Measurements from ENCODE around the gene DGAT2.

DGAT2 gene

DNA sequence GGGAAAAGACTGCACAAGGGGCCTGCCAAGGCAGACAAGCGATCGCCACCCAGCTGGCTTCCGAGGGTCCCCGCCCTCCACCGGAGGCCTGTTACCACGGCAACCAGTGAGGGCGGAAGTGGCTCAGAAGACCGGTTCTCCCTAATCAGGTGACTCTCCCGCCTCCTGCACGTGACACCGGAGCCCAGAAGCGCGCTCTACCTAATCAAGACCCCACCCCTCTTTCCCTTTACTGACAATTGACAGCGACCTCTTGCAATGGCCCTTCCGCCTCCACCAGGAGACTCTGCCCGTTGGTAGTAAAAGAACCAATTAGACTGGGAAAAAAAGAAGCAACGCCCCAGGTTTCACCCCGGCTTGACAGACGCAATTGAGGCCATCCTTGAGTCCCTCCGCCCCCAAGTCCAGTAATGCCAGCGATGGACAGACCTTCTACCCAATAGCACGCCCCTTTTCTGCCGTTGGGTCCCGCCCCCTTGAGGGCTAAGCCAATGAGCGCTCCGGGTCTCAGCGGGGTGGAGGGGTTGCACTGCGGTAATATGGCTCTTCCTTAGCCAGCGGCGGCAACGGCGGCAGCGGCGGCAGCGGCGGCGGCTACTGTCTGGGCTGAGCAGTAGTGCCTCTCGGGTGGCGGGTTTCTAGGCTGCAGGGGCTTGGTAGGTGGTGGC is 46.2 kb downstream of the DGAT2 start, which contains the start of gene UVRAG (continued):
- TF ChIP-seq, protein P1, sequence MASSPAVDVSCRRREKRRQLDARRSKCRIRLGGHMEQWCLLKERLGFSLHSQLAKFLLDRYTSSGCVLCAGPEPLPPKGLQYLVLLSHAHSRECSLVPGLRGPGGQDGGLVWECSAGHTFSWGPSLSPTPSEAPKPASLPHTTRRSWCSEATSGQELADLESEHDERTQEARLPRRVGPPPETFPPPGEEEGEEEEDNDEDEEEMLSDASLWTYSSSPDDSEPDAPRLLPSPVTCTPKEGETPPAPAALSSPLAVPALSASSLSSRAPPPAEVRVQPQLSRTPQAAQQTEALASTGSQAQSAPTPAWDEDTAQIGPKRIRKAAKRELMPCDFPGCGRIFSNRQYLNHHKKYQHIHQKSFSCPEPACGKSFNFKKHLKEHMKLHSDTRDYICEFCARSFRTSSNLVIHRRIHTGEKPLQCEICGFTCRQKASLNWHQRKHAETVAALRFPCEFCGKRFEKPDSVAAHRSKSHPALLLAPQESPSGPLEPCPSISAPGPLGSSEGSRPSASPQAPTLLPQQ (tag by site-specific recombination; IDR thresholded peaks at IDR 0.05): no peak
- peak; percentile 76 for TF ChIP-seq OSR2 (tag by site-specific recombination; IDR thresholded peaks at IDR 0.05)
- TF ChIP-seq ZNF654 (tag by site-specific recombination; IDR thresholded peaks at IDR 0.05; ENCODE audit: low read depth): no peak
- no peak for TF ChIP-seq ZNF785 (tag by site-specific recombination; IDR thresholded peaks at IDR 0.05)
- TF ChIP-seq MYNN (tag by site-specific recombination; IDR thresholded peaks at IDR 0.05; ENCODE audit: borderline replicate concordance): peak; percentile 62; the same call in 1 of the 2 replicates
- no peak for TF ChIP-seq ZBTB20 (tag by site-specific recombination; IDR thresholded peaks at IDR 0.05)
- no peak for TF ChIP-seq ZNF423 (tag by site-specific recombination; IDR thresholded peaks at IDR 0.05)
- TF ChIP-seq ZNF514 (tag by site-specific recombination; IDR thresholded peaks at IDR 0.05): no peak
- TF ChIP-seq ZNF157 (tag by site-specific recombination; IDR thresholded peaks at IDR 0.05): no peak
- TF ChIP-seq, protein P2, sequence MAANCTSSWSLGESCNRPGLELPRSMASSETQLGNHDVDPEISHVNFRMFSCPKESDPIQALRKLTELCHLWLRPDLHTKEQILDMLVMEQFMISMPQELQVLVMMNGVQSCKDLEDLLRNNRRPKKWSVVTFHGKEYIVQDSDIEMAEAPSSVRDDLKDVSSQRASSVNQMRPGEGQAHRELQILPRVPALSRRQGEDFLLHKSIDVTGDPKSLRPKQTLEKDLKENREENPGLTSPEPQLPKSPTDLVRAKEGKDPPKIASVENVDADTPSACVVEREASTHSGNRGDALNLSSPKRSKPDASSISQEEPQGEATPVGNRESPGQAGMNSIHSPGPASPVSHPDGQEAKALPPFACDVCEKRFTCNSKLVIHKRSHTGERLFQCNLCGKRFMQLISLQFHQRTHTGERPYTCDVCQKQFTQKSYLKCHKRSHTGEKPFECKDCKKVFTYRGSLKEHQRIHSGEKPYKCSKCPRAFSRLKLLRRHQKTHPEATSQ (tag by site-specific recombination; IDR thresholded peaks at IDR 0.05): no peak
- no peak for TF ChIP-seq ZNF138 (tag by site-specific recombination; IDR thresholded peaks at IDR 0.05; ENCODE audit: borderline replicate concordance)
- no peak for TF ChIP-seq ZNF391 (tag by site-specific recombination; IDR thresholded peaks at IDR 0.05; ENCODE audit: borderline replicate concordance, low read depth)
- TF ChIP-seq, protein P3, sequence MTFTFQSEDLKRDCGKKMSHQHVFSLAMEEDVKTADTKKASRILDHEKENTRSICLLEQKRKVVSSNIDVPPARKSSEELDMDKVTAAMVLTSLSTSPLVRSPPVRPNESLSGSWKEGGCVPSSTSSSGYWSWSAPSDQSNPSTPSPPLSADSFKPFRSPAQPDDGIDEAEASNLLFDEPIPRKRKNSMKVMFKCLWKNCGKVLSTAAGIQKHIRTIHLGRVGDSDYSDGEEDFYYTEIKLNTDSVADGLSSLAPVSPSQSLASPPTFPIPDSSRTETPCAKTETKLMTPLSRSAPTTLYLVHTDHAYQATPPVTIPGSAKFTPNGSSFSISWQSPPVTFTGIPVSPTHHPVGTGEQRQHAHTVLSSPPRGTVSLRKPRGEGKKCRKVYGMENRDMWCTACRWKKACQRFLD (tag by site-specific recombination; IDR thresholded peaks at IDR 0.05): no peak
- TF ChIP-seq KLF8 (tag by site-specific recombination; IDR thresholded peaks at IDR 0.05): peak; percentile 49
- no peak for TF ChIP-seq ZBTB1 (tag by site-specific recombination; IDR thresholded peaks at IDR 0.05)
- no peak for TF ChIP-seq ZNF37A (tag by site-specific recombination; IDR thresholded peaks at IDR 0.05)
- no peak for TF ChIP-seq ZFP69B (tag by site-specific recombination; IDR thresholded peaks at IDR 0.05)
- TF ChIP-seq, protein P4, sequence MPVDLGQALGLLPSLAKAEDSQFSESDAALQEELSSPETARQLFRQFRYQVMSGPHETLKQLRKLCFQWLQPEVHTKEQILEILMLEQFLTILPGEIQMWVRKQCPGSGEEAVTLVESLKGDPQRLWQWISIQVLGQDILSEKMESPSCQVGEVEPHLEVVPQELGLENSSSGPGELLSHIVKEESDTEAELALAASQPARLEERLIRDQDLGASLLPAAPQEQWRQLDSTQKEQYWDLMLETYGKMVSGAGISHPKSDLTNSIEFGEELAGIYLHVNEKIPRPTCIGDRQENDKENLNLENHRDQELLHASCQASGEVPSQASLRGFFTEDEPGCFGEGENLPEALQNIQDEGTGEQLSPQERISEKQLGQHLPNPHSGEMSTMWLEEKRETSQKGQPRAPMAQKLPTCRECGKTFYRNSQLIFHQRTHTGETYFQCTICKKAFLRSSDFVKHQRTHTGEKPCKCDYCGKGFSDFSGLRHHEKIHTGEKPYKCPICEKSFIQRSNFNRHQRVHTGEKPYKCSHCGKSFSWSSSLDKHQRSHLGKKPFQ (tag by site-specific recombination; IDR thresholded peaks at IDR 0.05): no peak
- no peak for TF ChIP-seq ZNF292 (tag by site-specific recombination; IDR thresholded peaks at IDR 0.05; ENCODE audit: borderline replicate concordance, low read depth)
- TF ChIP-seq ZNF223 (tag by site-specific recombination; IDR thresholded peaks at IDR 0.05): no peak
- TF ChIP-seq BCL11A (tag by site-specific recombination; IDR thresholded peaks at IDR 0.05; ENCODE audit: low read depth): no peak
- no peak for TF ChIP-seq ZNF768 (tag by site-specific recombination; IDR thresholded peaks at IDR 0.05)
- TF ChIP-seq ZNF248 (tag by site-specific recombination; IDR thresholded peaks at IDR 0.05): no peak
- no peak for TF ChIP-seq ZNF274 (IDR thresholded peaks at IDR 0.05; ENCODE audit: low read length)
- no peak for TF ChIP-seq ZNF274 (tag by site-specific recombination; IDR thresholded peaks at IDR 0.05; ENCODE audit: borderline replicate concordance)
- TF ChIP-seq SP2 (tag by site-specific recombination; IDR thresholded peaks at IDR 0.05): peak; percentile 95
- no peak for TF ChIP-seq ZNF19 (tag by site-specific recombination; IDR thresholded peaks at IDR 0.05; ENCODE audit: low read depth)
- TF ChIP-seq, protein P5, sequence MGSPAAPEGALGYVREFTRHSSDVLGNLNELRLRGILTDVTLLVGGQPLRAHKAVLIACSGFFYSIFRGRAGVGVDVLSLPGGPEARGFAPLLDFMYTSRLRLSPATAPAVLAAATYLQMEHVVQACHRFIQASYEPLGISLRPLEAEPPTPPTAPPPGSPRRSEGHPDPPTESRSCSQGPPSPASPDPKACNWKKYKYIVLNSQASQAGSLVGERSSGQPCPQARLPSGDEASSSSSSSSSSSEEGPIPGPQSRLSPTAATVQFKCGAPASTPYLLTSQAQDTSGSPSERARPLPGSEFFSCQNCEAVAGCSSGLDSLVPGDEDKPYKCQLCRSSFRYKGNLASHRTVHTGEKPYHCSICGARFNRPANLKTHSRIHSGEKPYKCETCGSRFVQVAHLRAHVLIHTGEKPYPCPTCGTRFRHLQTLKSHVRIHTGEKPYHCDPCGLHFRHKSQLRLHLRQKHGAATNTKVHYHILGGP (tag by site-specific recombination; IDR thresholded peaks at IDR 0.05): no peak
- no peak for TF ChIP-seq ZNF211 (tag by site-specific recombination; IDR thresholded peaks at IDR 0.05; ENCODE audit: low read depth)
- TF ChIP-seq ZNF341 (tag by site-specific recombination; IDR thresholded peaks at IDR 0.05; ENCODE audit: low read depth): peak; percentile 98
- no peak for TF ChIP-seq ZNF394 (tag by site-specific recombination; IDR thresholded peaks at IDR 0.05; ENCODE audit: borderline replicate concordance)
- no peak for TF ChIP-seq ZNF473 (tag by site-specific recombination; IDR thresholded peaks at IDR 0.05)
- peak; percentile 43; the same call in 1 of the 2 replicates for TF ChIP-seq KLF10 (tag by site-specific recombination; IDR thresholded peaks at IDR 0.05)
- TF ChIP-seq ZNF610 (tag by site-specific recombination; IDR thresholded peaks at IDR 0.05; ENCODE audit: borderline replicate concordance): no peak
- TF ChIP-seq RBAK (tag by site-specific recombination; IDR thresholded peaks at IDR 0.05): no peak
- peak; percentile 77 for TF ChIP-seq ZNF335 (tag by site-specific recombination; conservative IDR thresholded peaks at IDR 0.05)

Data from HEK293 (cell line).